GOT3 (cell line): Measurements from ENCODE around the gene NECAB3.
"Not testable (repeated sequence)": the region's sequence is repeated elsewhere in the genome, so short reads cannot be mapped to it uniquely, and the experiment has no call there.

Experiments used
- DNase-seq: peaks from one replicate; lab custom pipeline; 2025; ENCODE audit warnings: mixed read lengths; lab: John Stamatoyannopoulos, UW

NECAB3 gene

GRCh38 chr20:33674294-33675135 is at the start of gene NECAB3:
Gene NECAB3 (minus strand): TSS chr20:33674428. CDS start chr20:33674352, 76 bp downstream.
- no peak for DNase-seq

GRCh38 chr20:33721391-33722140 is 47.3 kb upstream of the NECAB3 start:
- no peak for DNase-seq

GRCh38 chr20:33719989-33720709 is 45.9 kb upstream of the NECAB3 start, which contains the start of gene PXMP4:
Gene PXMP4 (minus strand): TSS chr20:33720310. CDS start chr20:33720207, 103 bp downstream.
- peak; percentile 86 for DNase-seq

- no peak for DNase-seq
Observed at GRCh38 chr20:33719277-33719988, 45.2 kb upstream of the NECAB3 start.

GRCh38 chr20:33716498-33716897 is 42.3 kb upstream of the NECAB3 start:
- no peak for DNase-seq

GRCh38 chr20:33713865-33714367 is 39.7 kb upstream of the NECAB3 start:
- no peak for DNase-seq

- no peak for DNase-seq
Observed at GRCh38 chr20:33711446-33711738, 37.2 kb upstream of the NECAB3 start.

GRCh38 chr20:33710681-33711445 is 36.6 kb upstream of the NECAB3 start:
- DNase-seq: no peak

GRCh38 chr20:33709905-33710541 is 35.8 kb upstream of the NECAB3 start:
- DNase-seq: no peak

- DNase-seq: no peak
Observed at GRCh38 chr20:33709398-33709797, 35.2 kb upstream of the NECAB3 start.

- DNase-seq: no peak
Observed at GRCh38 chr20:33707668-33708067, 33.4 kb upstream of the NECAB3 start.

GRCh38 chr20:33704197-33704924 is 30.1 kb upstream of the NECAB3 start:
- DNase-seq: no peak

- DNase-seq: no peak
Observed at GRCh38 chr20:33703498-33704137, 29.4 kb upstream of the NECAB3 start.

- no peak for DNase-seq
Observed at GRCh38 chr20:33702861-33703260, 28.6 kb upstream of the NECAB3 start.

GRCh38 chr20:33701629-33702450 is 27.6 kb upstream of the NECAB3 start:
- no peak for DNase-seq

- DNase-seq: not testable (repeated sequence)
Observed at GRCh38 chr20:33700696-33701441, 26.6 kb upstream of the NECAB3 start.

GRCh38 chr20:33698966-33699365 is 24.7 kb upstream of the NECAB3 start:
- DNase-seq: not testable (repeated sequence)

- no peak for DNase-seq
Observed at GRCh38 chr20:33697129-33697528, 22.9 kb upstream of the NECAB3 start.
